PC-3 (cell line): Measurements from ENCODE around the gene TSEN2.

Source experiments
- EZH2 ChIP-seq: fragments of 300-600 bp; sonication (generic); IDR thresholded peaks from one replicate; pipeline ENCODE4 v1.6.1; 2017; ENCODE audit warnings: antibody characterized with exemption, mild to moderate bottlenecking, low read length; ENCODE audit not compliant: unreplicated experiment
- TF ChIP-seq, protein P1 (sequence below): fragments of 300-600 bp; sonication (generic); conservative IDR thresholded peaks from 2 replicates; pipeline ENCODE4 v1.5.1; 2017; ENCODE audit warnings: antibody characterized with exemption, low read depth, mild to moderate bottlenecking, low read length

DNA sequence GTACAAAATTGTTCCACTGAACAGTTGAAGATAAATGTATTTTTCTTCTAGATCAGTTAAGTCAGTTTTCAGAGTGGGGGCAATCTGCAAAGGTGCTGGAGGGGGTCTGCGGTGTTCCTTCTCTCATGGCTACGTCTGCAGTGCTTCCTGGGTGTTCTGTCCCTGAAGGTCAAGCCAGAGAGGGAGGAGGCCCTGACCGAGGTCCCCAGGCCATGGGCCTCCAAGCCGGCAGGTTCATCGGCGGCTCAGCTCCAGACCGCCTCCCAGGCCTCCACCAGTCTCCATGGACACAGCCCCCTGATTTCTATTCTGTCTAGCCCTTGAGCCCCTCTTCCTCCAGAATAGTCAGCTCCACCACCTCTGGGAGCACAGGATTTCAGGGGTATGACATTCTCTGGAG is 28.5 kb upstream of the TSEN2 start:
- TF ChIP-seq, protein P1, sequence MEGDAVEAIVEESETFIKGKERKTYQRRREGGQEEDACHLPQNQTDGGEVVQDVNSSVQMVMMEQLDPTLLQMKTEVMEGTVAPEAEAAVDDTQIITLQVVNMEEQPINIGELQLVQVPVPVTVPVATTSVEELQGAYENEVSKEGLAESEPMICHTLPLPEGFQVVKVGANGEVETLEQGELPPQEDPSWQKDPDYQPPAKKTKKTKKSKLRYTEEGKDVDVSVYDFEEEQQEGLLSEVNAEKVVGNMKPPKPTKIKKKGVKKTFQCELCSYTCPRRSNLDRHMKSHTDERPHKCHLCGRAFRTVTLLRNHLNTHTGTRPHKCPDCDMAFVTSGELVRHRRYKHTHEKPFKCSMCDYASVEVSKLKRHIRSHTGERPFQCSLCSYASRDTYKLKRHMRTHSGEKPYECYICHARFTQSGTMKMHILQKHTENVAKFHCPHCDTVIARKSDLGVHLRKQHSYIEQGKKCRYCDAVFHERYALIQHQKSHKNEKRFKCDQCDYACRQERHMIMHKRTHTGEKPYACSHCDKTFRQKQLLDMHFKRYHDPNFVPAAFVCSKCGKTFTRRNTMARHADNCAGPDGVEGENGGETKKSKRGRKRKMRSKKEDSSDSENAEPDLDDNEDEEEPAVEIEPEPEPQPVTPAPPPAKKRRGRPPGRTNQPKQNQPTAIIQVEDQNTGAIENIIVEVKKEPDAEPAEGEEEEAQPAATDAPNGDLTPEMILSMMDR: no peak
- TF ChIP-seq EZH2: no peak
